NOMO-1 treated with DMSO at 0.1 percent for 48 hours (cell line): ENCODE data around the gene ALKBH8.
A peak's percentile ranks its signal among the peaks of the same experiment; 100 is the strongest.
"Not testable (repeated sequence)": the region's sequence is repeated elsewhere in the genome, so short reads cannot be mapped to it uniquely, and the experiment has no call there.

Experiments
- DNase-seq: peaks from one replicate; lab custom pipeline; 2025; ENCODE audit not compliant: unreplicated experiment; lab: John Stamatoyannopoulos, UW

Gene ALKBH8

DNA sequence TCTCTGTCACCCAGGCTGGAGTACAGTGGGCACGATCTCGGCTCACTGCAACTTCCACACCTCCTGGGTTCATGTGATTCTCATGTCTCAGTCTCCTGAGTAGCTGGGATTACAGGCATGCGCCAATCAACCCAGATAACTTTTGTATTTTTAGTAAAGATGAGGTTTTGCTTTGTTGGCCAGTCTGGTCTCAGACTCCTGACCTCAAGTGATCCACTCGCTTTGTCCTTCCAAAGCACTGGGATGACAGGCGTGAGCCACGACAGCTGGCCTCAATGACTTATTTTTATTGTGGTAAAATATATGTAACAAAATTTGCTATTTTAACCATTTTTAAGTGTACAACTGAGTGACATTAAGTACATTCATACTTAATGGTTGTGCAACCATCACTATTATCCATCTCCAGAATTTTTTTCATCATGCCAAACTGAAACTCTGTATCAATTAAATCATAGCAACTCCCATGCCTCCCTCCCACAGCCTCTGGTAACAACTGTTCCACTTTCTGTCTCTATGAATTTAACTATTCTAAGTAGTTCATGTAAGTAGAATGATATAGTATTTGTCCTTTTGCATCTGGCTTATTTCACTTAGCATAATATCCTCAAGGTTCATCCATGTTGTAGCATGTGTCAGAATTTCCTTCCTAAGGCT is 57.2 kb downstream of the ALKBH8 start:
- no peak for DNase-seq

DNA sequence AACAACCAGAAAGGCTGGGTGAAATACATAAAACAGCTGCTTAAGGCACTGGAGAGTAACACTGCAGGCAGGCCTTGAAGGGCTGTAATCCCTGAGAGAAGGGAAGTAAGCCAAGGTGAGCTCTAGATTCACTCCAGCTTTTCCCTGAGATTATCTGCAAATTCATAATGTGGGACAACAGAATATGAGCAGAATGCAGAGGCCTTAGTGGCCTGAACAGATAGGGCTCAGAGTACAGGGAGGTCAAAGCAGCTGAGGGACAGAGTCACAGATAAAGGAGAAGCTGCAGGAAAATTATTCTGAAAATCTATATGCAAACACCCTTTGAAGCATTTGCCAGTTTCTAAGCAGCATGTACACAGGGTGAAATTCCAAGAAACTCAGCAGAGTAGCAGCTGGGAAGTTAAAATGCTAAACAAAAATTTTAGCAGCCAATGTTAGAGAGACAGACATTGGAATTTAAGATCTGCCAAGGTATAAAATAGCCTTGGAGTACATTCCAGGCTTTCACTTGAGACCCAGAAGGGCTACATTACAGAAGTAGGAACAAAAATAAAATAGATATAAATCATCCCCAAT is 59.8 kb downstream of the ALKBH8 start:
- DNase-seq = no peak

DNA sequence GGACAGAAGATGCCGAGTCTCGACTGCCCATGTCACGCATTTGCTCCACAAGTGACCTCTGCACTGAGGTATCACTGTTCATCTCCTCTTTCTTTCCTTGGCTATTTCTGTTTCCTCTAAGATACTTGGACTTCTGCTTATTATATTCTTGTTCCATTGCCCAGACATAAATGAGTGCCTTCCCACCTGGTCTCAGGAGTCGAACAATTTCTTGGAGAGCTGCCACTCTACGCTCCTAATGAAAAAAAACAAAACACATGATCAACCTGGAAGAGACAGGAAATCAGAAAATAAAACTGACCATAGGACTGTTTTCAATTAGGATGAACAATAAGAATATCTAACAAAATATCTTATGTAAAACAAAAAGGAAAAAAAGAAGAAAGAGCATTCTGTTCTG is 60.6 kb downstream of the ALKBH8 start:
- DNase-seq = no peak

DNA sequence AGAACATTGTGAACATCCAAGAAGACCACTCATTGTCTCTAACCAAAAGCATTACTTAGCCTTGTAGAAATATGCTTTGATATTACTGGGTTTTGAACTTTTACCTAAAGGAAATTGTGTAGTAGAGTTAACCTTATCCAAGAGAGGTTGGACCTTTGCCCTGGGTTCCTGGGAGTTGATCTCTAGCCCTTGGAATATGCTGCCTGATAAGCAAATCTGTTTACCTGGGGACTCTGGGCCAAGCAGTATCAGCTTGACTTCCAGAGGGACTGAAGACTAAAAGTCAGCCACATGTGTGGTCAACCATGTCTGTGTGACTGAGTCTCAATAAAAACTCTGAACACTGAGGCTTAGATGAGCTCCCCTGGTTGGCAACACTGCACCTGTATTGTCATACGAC is 63.8 kb downstream of the ALKBH8 start:
- DNase-seq = no peak

DNA sequence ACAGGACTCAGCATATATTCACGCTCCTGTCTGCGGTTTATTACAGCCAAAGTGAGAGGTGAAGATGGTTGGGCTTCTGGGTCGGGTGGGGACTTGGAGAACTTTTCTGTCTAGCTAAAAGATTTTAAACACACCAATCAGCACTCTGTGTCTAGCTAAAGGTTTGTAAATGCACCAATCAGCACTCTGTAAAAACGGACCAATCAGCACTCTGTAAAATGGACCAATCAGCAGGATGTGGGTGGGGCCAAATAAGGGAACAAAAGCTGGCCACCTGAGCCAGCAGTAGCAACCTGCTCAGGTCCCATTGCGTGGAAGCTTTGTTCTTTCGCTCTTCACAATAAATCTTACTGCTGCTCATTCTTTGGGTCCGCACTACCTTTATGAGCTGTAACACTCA is 68.2 kb downstream of the ALKBH8 start:
- not testable (repeated sequence) for DNase-seq

DNA sequence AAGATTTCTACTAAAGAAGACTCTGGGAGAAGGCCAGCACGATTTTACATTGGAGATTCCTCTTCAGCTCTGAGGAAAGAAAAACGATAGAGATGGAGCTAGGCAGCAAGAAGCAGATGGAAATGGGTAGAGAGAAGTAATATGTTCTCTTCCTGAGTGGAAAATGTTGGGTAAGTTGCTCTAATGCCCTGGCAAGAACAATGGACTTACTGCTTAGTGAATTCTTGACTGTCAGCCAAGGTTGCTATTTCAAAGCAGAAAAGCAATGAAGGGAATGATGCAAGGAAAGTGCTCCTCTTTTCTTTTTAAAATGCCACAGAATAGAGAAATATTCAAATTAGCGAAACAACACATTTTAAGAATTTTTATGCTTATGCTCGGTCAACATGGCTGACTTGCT is 69.5 kb downstream of the ALKBH8 start:
- DNase-seq = no peak

DNA sequence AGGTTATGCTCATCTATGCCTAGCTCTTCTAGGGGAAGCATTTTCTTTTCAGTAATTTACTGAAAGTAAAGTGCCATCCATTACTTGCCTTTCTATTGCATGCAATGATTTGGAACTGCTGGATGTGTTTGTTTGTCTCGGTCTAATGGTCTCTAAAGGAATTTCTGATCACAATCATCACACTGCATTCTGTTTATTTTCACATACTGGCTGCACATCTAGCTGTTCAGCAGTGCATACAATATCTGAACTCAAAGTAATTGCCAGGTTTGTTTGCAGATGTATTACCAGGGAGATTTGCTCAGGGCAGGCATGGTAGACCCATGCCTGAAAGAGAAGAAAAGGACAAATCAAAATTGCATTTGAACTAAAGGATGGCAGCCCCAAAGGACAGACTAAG is 71.5 kb downstream of the ALKBH8 start:
- no peak for DNase-seq

DNA sequence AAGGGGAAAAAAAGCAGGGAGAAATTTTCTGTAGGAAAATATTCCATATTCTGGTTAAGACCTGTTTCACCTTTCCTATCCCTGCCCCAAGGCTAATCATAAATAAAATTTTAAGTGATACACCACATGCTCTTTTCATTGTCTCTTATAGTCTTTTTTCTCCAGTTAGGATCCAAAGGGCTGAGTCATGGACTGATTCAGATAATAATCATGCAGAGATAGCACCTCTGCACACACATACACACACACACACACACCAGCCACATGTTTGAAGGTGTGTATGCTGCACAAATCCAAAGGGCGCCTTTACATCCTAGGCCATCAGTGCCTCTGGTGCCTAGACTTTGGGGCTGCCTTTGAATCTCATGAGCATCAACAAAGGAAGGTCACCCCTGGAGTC is 72.4 kb downstream of the ALKBH8 start:
- no peak for DNase-seq

DNA sequence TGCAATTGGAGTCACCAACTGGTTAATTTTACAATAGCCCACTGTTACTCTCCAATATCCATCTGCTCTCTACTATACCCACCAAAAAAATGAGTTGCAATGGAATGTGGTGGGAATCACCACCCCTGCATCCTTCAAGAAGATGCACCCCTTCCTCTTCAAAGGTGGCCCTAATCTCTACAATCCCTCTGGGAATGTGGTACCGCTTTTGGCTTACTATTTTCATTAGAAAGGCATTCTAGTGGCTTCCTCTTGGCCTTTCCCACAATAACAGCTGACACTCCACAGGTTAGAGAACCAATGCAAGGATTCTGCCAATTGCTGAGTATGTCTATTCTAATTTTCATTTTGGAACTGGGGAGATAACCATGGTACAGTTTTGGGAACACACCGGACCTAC is 74.7 kb downstream of the ALKBH8 start:
- no peak for DNase-seq

DNA sequence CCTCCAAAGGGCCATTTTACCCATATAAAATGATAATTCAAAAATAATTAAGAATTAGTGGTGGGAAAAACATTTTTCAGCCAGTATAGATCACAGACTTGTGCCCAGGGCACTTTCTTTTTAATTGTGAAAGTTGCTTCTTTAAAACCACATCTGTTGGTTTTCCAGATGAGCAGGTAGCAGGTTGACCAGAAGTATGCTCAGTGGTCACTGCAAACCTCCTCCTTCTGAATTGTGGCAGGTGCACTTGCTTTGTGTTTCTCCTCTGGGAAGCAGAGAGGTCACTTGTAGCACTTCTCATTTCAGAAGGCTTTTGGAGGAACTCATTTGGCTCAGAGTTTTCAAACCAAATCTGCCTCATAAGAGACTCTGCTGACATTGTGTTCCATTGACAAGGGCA is 83.3 kb downstream of the ALKBH8 start:
- DNase-seq = no peak

DNA sequence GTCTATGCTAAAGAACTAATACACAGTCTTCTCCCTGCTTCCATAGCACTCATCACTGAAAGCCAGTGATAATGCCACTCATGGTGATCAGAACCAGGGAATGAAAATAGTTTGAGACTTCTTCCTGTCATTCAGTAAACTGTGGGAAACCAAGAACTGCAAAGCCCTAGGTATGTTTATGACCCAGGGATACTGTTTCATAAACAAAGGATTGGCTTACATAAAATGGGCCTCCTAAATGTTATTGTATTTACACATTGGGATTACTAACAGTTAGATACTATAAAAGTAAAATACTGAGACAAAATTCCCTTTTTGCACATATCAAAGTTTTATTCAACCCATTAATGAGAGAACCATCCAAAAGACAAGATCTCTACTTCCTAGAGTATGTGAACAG is 86.6 kb downstream of the ALKBH8 start:
- DNase-seq = no peak

DNA sequence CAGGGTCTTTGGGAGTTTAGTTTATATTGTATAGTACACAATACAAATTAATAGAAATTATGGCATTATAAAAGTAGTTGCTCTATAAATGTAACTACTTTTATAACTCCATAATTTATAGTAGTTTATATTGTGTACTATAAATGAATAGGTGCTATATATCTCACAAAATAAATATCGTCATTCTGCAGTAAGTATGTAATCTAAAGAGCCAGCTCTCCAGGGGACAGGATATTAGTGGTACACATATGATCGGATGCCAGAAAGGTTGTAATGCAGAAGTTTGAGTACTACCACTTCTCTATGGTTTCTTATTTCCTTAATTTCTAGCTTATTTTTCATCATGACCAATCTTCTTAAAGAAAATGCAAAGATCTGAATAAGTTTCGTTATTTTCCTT is 87.7 kb downstream of the ALKBH8 start:
- DNase-seq = no peak

DNA sequence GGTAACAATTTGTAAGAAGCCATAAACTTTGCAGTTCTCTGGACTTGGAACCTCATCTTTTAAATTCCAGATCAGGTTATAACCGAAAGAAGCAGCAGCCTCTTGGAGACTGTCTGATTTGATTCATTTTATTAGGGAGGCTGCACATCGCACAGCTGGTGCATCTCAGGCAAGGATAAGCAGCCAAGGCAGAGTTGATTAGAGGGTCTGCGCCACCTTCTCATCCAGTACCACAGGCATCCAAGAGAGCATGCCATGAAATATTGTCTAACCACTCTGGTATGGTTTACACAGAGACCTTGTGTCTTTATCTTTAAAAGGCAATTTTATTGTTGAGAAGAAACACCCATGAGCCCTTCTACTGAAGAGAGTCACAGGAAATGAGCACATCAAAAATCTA is 91.7 kb downstream of the ALKBH8 start:
- DNase-seq = no peak

DNA sequence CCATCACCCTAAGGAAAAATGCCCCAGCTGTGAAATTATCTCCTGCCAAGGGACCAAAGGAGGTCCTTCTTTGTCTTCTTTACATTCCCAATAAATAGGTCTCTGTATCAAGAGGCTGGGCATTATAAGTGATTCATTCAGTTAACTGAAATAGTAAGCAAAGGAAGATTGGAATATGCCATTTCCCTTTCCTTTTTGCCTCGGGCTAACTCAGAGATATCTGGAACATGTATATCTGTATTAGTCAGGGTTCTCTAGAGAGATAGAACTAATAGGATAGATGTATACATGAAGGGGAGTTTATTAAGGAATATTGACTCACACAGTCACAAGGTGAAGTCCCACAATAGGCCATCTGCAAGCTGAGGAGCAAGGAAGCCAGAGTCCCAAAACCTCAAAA is 92.6 kb downstream of the ALKBH8 start:
- DNase-seq = no peak

DNA sequence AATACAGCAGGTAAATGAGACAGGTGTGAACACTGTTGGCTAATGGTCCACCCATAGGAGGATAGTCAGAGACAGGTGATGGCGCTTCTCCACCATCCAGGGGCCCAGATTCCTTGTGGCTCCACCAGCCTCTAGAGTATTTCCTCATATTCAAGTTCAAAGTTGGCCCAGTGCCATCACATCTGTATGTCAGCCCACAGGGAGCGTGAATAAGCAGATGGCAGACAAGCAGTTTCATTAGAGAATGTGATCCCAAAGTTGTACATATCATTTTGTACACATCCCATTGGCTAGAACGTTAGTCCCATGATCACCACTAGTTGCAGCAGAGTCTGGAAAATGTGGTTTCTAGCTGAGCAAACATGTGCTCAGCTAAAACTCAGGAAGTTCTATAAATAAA is 96.9 kb downstream of the ALKBH8 start:
- DNase-seq = no peak

DNA sequence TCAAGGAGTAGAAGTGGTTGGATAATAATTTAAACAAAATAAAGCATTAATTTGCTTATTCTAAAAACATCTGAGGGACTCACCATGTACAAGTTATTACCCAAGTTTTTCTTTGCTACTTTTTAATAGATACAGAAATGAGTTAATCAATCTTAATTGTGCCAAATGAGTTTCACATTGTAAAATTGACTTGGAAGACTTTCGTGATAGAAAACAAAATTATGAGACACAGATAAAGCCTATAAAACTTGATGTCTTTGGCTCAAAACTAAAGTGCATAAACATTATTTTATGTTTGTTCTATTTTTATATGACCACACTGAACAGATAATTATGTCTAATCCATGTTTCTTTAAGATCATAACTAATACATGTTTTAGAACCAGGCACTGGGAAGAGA is 97.8 kb downstream of the ALKBH8 start:
- DNase-seq = no peak

DNA sequence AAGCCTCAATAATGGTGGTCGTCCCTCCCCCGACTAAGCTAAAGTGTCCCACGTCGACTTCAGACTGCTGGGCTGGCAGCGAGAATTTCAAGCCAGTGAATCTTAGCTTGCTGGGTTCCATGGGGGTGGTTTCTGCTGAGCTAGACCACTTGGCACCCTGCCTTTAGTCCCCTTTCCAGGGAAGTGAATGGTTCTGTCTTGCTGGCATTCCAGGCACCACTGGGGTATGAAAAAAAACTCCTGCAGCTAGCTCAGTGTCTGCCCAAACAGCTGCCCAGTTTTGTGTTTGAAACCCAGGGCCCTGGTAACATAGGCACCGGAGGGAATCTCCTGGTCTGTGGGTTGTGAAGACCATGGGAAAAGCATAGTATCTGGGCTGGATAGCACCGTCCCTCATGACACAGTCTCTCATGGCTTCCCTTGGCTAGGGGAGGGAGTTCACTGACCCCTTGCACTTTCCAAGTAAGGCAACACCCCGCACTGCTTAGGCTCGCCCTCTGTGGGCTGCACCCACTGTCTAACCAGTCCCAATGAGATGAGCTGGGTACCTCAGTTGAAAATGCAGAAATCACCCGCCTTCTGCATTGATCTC is 99.2 kb downstream of the ALKBH8 start:
- DNase-seq = not testable (repeated sequence)

DNA sequence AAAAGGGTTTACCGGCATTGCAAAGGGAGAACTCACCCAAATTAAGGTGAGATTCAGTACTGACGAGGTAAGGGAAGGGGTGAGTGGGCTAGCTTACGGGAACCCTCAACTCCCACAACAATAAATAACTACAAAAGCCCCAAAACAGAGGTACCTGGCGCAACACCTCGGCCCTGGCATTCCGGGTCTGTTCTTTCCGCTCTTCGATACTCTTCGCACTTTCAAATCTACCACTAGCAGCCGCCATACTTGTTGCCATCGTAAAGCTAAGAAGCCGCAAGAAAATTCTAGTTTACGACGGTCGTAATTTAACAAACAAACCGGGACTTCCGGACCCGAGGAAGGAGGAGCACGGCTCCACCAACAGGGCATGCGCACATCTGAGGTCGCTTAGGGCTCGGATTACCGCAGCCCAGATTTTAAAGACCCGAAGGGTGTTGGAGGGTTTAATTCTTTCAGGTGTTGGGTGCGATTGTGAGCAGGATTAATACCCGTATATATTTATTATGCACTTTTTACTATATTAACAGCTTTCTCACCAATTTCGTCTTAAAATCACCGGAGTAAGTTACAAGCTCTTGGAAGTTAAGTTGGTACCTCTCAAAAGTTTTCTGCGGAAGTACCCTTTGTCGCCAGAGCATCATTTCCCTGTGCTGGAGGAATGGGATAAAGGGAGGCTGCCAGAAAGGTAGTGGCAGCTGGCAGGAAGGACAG is 107.8 kb downstream of the ALKBH8 start, which contains the start of gene CWF19L2:
CWF19L2 (minus strand) TSS at position 268 of the 714 bp plus-strand sequence; CDS start at position 259, 9 bp downstream.
- peak; percentile 97 for DNase-seq

DNA sequence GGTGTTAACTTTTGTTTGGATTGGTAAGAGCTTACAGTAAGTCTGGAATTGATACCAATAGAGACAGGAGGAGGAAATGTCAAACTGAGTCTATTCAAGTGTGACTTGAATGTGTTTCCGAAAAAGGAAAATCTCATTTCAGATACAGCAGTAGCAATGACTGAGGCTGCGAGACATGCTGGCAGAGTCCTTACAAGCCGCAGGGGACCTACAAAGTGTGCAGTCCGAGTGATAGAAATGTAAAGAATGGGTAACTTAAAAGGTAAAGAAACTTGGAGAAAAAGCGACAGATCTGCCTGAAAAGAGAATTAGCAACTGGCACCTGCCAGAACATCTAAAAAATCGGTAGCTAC is 108.4 kb downstream of the ALKBH8 start:
- peak; percentile 45 for DNase-seq

DNA sequence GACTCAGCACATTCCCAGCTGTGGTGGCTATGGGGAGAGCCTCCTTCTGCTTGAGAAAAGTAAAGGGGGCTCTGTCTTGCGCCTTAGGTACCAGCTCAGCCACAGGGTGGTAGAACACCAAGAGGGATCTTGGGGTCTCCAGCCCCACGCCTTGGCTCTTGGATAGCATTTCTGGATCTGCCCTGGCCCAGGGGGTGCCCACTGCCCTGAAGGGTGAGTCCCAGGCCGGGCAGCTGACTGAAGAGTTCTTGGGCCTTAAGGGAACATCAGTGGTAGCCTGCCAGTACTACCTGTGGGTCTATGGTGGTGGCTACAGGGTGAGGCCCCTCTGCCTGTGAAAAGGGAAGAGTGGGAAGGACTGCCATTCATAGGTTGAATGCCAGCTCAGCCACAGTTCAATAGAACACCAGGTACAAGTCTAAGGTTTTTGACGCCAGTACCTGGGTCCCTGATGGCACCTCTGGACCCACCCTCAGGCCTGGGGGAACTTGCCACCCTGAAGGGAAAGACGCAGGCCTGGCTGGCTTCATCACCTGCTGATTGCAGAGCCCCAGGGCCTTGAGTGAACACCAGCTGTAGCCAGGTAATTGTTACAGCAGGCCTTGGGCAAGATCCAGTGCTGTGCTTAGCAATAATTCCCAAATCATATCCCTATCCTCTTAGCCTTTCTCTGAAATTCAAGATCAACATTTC is 111.8 kb downstream of the ALKBH8 start:
- no peak for DNase-seq
